ENCODE data around the gene HTRA3.

DNA sequence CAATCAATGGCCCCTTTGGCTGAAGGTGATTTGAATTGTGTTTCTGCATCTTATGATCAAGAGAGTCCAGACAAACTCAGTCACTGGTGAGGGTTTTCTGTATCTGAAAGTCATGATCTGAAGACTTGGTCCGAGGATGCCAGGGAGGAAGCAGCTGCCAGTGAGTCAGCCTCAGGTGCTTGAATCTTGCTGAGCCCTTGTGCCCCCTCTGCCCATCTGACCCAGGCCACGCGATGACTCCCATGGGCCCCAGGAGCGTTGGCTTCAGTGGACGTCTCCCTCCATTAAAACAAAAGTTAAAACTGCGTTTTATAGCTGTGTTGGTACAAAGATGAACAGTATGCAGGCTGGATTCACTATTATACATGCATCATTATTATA, 62.0 kb downstream of the HTRA3 start:
- TF ChIP-seq, protein P1, sequence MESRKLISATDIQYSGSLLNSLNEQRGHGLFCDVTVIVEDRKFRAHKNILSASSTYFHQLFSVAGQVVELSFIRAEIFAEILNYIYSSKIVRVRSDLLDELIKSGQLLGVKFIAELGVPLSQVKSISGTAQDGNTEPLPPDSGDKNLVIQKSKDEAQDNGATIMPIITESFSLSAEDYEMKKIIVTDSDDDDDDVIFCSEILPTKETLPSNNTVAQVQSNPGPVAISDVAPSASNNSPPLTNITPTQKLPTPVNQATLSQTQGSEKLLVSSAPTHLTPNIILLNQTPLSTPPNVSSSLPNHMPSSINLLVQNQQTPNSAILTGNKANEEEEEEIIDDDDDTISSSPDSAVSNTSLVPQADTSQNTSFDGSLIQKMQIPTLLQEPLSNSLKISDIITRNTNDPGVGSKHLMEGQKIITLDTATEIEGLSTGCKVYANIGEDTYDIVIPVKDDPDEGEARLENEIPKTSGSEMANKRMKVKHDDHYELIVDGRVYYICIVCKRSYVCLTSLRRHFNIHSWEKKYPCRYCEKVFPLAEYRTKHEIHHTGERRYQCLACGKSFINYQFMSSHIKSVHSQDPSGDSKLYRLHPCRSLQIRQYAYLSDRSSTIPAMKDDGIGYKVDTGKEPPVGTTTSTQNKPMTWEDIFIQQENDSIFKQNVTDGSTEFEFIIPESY (IDR thresholded peaks at IDR 0.05) = no peak
- TF ChIP-seq, protein P2, sequence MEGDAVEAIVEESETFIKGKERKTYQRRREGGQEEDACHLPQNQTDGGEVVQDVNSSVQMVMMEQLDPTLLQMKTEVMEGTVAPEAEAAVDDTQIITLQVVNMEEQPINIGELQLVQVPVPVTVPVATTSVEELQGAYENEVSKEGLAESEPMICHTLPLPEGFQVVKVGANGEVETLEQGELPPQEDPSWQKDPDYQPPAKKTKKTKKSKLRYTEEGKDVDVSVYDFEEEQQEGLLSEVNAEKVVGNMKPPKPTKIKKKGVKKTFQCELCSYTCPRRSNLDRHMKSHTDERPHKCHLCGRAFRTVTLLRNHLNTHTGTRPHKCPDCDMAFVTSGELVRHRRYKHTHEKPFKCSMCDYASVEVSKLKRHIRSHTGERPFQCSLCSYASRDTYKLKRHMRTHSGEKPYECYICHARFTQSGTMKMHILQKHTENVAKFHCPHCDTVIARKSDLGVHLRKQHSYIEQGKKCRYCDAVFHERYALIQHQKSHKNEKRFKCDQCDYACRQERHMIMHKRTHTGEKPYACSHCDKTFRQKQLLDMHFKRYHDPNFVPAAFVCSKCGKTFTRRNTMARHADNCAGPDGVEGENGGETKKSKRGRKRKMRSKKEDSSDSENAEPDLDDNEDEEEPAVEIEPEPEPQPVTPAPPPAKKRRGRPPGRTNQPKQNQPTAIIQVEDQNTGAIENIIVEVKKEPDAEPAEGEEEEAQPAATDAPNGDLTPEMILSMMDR (IDR thresholded peaks at IDR 0.05; ENCODE audit: low read depth, low read length, missing input control) = no peak
- no peak for TF ChIP-seq NR2F2 (IDR thresholded peaks at IDR 0.05)
- TF ChIP-seq YY1 (IDR thresholded peaks at IDR 0.05) = no peak
- TF ChIP-seq, protein P3, sequence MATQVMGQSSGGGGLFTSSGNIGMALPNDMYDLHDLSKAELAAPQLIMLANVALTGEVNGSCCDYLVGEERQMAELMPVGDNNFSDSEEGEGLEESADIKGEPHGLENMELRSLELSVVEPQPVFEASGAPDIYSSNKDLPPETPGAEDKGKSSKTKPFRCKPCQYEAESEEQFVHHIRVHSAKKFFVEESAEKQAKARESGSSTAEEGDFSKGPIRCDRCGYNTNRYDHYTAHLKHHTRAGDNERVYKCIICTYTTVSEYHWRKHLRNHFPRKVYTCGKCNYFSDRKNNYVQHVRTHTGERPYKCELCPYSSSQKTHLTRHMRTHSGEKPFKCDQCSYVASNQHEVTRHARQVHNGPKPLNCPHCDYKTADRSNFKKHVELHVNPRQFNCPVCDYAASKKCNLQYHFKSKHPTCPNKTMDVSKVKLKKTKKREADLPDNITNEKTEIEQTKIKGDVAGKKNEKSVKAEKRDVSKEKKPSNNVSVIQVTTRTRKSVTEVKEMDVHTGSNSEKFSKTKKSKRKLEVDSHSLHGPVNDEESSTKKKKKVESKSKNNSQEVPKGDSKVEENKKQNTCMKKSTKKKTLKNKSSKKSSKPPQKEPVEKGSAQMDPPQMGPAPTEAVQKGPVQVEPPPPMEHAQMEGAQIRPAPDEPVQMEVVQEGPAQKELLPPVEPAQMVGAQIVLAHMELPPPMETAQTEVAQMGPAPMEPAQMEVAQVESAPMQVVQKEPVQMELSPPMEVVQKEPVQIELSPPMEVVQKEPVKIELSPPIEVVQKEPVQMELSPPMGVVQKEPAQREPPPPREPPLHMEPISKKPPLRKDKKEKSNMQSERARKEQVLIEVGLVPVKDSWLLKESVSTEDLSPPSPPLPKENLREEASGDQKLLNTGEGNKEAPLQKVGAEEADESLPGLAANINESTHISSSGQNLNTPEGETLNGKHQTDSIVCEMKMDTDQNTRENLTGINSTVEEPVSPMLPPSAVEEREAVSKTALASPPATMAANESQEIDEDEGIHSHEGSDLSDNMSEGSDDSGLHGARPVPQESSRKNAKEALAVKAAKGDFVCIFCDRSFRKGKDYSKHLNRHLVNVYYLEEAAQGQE (IDR thresholded peaks at IDR 0.05) = no peak

All from liver (tissue), 3 donors.